ENCODE data around the gene ANKS1B.

- no peak for TF ChIP-seq RAD21 (IDR thresholded peaks at IDR 0.05; ENCODE audit: low read depth)
- no peak for TF ChIP-seq NFIC (IDR thresholded peaks at IDR 0.05)
- TF ChIP-seq REST (IDR thresholded peaks at IDR 0.05; ENCODE audit: low read depth), result no peak
- TF ChIP-seq CEBPB (IDR thresholded peaks at IDR 0.05), result no peak
- TF ChIP-seq EP300 (IDR thresholded peaks at IDR 0.05; ENCODE audit: borderline replicate concordance), result no peak
- no peak for TF ChIP-seq TEAD4 (IDR thresholded peaks at IDR 0.05)
- TF ChIP-seq MAX (IDR thresholded peaks at IDR 0.05), result no peak
- TF ChIP-seq EGR1 (IDR thresholded peaks at IDR 0.05), result no peak
These were observed 159.7 kb downstream of the ANKS1B start for GRCh38 chr12:99824900-99825542.
